GM21390 (cell line): ENCODE data around the gene HIGD1A.

ENCODE experiments used
- ATAC-seq: cut with Tn5 transposase; IDR thresholded peaks from one replicate; pipeline ENCODE4 v1.9.1; 2021; ENCODE audit not compliant: unreplicated experiment

HIGD1A gene

GRCh38 chr3:42762046-42762724 lies 42.1 kb downstream of the HIGD1A start:
- no peak for ATAC-seq

GRCh38 chr3:42758126-42758525 lies 46.2 kb downstream of the HIGD1A start:
- ATAC-seq: no peak

- no peak for ATAC-seq
Observed at GRCh38 chr3:42756681-42757213, 47.5 kb downstream of the HIGD1A start.

- no peak for ATAC-seq
Observed at GRCh38 chr3:42755681-42756578, 48.4 kb downstream of the HIGD1A start.

DNA sequence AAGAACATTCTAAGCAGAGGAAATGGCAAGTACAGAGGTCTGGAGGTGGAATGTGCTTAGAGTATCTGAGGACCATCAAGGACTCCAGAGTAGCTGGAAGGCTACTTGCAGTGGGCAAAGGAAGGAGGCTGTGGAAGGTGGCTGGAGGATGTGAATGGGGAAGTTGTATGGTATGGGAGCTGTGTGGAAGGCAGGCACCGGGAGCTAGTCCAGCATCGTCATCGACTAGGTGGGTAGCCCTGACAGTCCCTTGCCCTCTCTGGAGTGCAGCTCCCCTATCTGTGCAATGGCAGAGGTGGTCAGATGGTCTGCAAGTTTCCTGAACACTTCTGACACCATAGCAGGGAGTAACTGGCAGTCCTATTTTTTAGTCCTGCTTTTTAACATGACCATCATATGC lies 50.5 kb downstream of the HIGD1A start:
- no peak for ATAC-seq

DNA sequence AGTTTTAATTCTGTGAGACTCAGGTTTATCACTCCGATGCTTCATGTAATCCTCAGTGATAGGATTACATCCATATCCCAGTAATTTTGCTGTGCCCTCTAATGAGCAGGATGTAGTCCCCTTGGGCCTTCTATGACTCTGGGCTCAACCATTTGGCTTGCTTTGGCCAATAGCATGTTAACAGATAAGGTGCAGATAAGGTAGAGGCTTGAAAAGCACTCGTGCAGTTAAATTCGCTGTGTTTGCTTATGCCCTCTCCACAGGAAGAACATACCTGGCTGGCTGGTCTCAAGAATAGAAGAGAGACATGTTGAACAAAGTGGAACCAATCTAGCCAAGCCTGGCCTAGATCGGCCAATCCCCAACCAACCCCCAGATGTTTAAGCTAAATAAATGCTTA lies 51.3 kb downstream of the HIGD1A start:
- no peak for ATAC-seq

- ATAC-seq: no peak
Observed at GRCh38 chr3:42752441-42752840, 51.8 kb downstream of the HIGD1A start.

- ATAC-seq: no peak
Observed at GRCh38 chr3:42751609-42752008, 52.7 kb downstream of the HIGD1A start.

- ATAC-seq: no peak
Observed at GRCh38 chr3:42750834-42751233, 53.5 kb downstream of the HIGD1A start.

GRCh38 chr3:42749753-42750231 lies 54.5 kb downstream of the HIGD1A start:
- no peak for ATAC-seq

DNA sequence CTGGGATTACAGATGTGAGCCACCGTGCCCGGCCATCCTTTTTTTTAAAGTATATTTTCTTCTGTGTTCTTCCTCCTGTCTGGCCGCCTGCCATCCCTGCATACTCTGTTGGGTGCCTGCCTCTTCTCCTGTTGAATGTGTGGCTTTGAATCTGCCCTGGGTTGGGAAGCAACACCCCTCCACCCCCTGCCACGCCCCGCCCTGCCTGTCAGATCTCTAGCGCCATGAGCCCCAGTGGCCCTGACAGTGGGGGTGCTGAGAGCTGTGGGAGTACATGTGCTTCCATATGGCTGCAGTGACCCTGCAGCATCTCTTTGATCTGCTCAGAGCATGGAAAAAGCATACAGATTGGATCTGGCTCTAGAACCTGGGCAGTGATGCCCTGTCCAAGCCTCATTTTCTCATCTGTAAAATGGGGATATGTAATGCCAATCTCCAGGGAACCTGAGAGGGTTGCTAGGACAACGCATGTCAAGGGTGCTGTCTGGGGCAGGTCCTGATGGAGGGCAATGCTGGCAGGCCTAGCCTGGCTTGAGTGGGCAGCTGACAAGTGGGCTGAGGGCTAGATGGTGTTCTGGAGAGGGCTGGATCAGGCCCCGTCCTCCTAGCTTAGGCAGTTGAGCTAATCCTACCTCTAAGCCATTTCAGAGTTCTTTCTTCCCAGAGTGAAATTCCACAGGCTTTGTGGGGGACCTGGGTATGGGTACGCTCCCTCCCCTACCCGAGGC lies 55.1 kb downstream of the HIGD1A start:
- ATAC-seq: no peak

DNA sequence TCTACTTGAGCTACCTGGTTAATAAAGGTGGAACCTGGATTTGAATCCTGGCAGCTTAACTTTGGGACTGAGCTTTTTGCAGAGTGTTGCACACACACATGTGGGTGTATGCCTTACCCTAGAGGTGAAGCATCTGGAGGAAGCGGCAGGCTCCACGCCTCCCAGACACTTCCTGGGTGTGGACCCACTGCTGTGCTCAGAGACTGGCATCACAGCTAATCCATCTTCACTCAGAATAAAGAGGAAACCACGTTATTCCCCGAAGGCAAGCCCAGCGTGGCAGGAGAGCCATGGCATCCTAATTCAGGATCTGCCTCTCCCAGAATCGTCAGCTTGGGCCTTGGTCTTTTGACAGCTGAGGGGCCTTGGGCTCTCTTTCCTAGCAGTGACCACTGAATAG lies 56.7 kb downstream of the HIGD1A start:
- ATAC-seq: no peak

DNA sequence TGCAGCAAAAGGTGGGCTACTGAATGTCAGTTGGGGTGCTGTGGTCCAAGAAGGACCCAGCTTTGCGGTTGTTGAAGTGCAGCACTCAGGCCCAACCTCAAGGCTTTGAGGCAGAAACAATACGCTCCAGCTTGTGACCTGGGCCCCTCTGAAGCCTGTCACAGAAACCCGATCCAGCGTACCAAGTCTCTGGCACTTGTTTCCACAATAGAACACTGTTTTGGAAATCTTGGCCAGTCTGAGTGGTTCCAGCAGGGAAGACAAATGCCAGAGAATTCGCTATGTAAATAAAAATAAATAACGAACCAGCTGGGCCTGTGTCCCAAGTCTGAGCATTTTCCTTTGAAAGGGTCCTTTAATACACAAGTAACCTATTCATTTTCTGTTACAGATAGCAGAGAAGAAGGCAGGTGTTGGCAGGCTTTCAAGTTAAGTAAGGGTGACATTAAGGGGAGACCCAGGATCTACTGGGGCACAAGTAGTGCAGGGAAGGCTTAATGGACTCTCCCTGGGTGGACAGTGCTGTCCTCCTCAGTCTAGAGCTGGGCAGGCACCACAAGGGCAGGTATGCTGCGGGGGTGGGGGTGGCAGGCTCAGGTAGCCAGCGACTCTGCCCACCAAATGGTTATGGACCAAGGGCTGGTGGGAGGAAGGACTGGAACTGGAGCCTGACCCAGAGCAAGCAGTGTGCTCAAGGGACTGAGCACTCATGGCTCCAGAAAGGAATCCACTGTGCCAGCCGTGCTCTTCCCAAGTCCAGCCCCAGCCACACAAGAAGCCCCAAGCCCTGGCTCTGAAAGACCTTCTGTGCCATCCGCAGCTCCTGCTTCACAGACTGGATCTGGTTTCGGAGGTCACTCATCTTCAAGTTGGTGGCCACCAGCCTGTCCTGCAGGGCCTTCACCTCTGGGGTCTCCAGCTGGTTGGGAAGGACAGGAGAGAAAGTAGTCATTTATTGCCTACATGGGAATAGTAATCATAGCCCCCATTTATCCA lies 57.5 kb downstream of the HIGD1A start:
- no peak for ATAC-seq

DNA sequence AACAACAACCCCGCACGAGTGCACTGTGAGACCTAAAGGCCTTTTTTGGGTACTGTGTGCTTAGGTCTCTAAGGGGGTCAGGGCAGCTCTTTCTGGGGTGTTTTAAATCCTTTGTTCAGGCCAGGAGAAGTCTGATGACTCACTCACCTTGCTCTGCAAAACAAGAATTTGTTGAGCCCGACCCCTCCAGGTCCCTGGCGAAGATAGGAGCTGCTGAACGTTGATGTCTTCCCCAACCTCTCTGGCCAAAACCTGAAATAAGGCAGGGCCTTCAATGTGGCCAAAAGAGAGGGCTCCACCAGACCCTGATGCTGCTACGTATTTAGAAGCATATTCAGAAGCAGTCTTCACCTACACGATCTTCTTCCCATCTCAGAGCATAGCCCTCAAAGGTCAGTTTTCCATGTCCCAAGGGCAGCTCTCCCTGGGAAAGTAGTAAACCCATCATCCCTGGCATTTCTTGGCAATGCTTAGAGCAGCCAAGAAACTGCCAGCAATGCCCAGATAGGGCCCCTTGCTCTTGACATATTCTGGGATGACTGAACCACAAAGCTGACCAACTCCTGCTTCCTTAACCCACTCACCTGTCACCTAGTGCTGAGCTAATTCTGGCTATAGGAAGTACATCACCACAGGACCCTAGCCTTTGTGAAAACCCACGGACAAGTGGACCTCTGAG lies 58.4 kb downstream of the HIGD1A start:
- ATAC-seq: no peak

DNA sequence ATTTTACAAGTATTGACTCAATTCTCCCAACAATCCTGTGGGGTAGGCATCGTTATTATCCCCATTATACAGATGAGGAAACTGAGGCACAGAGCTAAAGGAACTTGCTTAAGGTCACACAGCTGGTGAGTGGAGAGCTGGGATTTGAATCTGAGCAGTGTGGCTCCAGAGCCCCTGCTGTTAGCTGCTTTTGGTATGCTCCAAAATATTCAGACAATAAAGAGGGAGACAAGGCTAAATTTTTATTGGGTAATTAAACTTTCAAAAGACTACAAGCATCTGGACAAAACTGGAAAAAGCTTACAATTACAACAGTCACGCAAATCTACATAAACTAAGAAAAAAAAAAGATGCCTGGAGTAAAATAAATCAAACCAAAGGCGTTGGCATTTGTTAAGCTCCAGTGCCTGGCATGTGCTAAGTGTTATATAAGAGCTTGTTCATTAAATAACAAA lies 59.0 kb downstream of the HIGD1A start:
- no peak for ATAC-seq

- ATAC-seq: no peak
Observed at GRCh38 chr3:42743204-42743995, 60.9 kb downstream of the HIGD1A start.

GRCh38 chr3:42742688-42743087 lies 61.6 kb downstream of the HIGD1A start:
- no peak for ATAC-seq

DNA sequence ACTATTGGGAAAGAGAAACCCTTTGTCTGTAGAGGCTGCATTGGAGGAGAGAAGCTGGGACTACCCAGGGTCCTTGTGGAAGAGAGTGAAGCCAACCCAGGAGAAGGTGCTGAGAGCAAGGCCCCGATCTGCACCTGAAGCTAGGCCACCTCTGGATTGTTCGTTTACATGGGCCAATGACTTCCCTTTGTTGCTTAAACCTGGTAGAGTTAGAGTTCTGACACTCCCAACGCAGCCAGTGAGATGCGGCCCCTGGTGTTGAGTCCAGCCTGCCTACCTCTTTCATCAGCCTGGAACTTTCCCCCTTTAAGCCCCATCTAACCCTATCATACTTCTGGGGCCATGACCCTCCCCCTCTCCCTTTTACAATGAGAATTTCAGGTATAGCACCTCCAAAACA lies 62.0 kb downstream of the HIGD1A start:
- ATAC-seq: no peak

DNA sequence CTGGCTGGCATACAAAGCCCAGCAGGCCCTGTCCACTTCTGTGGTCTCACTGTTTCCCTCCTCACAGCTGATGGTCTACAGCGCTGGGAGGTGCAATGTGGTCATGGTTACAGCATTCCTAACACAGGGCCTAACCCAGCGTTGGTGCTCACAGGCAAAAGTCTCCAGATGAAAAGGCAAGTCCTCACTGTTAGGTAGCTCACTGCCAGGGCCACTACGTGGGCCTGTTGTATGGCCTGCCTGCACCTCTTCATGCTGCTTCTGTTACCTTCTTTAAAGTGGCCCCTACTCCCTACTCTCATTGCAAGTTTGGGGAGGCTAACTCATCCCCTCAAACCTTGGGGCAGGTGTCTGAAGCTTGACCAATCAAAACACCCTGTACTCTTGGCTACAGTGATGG lies 62.5 kb downstream of the HIGD1A start:
- ATAC-seq: no peak
